HCT116 (cell line): Measurements from ENCODE around the gene CGGBP1. TPM values are rescaled to one million over a fixed set of nuclear protein-coding genes. Genes with fewer than 3 reads are reported as not detected.

Source experiments
- ATAC-seq: fragments of 200-7000 bp; cut with Tn5 transposase; 2 replicates; pipeline ENCODE4 v1.9.1; 2020; ENCODE audit warnings: mild to moderate bottlenecking, moderate library complexity
- BruUV-seq: library from RNA; stranded (reverse); fragments of 400-500 nt; replicated peaks from 2 replicates; lab custom pipeline; 2021; lab: Mats Ljungman, UMichigan
- CTCF ChIA-PET: fragments of 300-600 bp; sonication (Branson Sonifier 250); formaldehyde crosslinking; loops from one replicate; lab custom pipeline; 2021; ENCODE audit warnings: antibody characterized with exemption; lab: Charles Lee
- POLR2A ChIA-PET: fragments of 300-600, 350-600 bp; sonication (Branson Sonifier 250); formaldehyde crosslinking; loops from one replicate; lab custom pipeline; 2021; ENCODE audit warnings: antibody characterized with exemption; lab: Charles Lee
- RAD21 ChIA-PET, 2 experiments: fragments of 300-600 bp; sonication (Branson Sonifier 250); formaldehyde crosslinking; loops; one replicate each; lab custom pipeline; 2023; ENCODE audit warnings: low total read pairs in 2 of 2; ENCODE audit not compliant: uncharacterized antibody in 2 of 2, unreplicated experiment in 2 of 2, low non-redundant PET in 1 of 2; lab: Charles Lee
- DNase-seq: peaks from one replicate; pipeline ENCODE4 v3.0.0-alpha.2; 2010; ENCODE audit warnings: low read depth, low spot score
- H2AFZ ChIP-seq: fragments of 200-600 bp; shearing (Covaris generic), sonication (generic); 2 replicates; pipeline ENCODE4 v1.6.1; 2017; ENCODE audit warnings: low read depth, mixed run types, mixed read lengths, antibody characterized with exemption, low read length; ENCODE audit not compliant: poor library complexity, severe bottlenecking
- H3K27ac ChIP-seq: 2 replicates; pipeline ENCODE4 v1.5.1; 2012; ENCODE audit warnings: low read depth, low read length
- H3K27me3 ChIP-seq: fragments of 200-600 bp; sonication (generic); 2 replicates; pipeline ENCODE4 v1.6.1; 2016; ENCODE audit warnings: mixed run types, low read length, mixed read lengths; ENCODE audit not compliant: insufficient read depth
- H3K36me3 ChIP-seq, 2 experiments: fragments of 200-500 bp in 1 of 2; fragments of 200-600 bp in 1 of 2; sonication (Bioruptor generic) in 1 of 2; sonication (generic) in 1 of 2; 2 replicates each; pipeline versions ENCODE4 v1.5.1 to v1.6.1; 2014 to 2016; ENCODE audit warnings: low read length in 2 of 2, inconsistent platforms in 1 of 2, mixed read lengths in 1 of 2, mixed run types in 1 of 2; ENCODE audit not compliant: insufficient read depth in 2 of 2, control insufficient read depth in 1 of 2
- H3K4me1 ChIP-seq, 2 experiments: fragments of 200-600 bp in 1 of 2; sonication (generic) in 1 of 2; 2 replicates each; pipeline versions ENCODE4 v1.5.1 to v1.6.1; 2012 to 2017; ENCODE audit warnings: low read length in 2 of 2, inconsistent platforms in 1 of 2, mild to moderate bottlenecking in 1 of 2, mixed read lengths in 1 of 2, mixed run types in 1 of 2, moderate library complexity in 1 of 2; ENCODE audit not compliant: insufficient read depth in 2 of 2, control insufficient read depth in 1 of 2
- H3K4me2 ChIP-seq: fragments of 200-600 bp; sonication (generic); 2 replicates; pipeline ENCODE4 v1.6.1; 2017; ENCODE audit warnings: mixed run types, low read length, mixed read lengths
- H3K4me3 ChIP-seq, 2 experiments: fragments of 200-600 bp in 1 of 2; sonication (generic) in 1 of 2; replicated peaks in 1 of 2; 2 replicates each; pipeline ENCODE4 v1.5.1; 2011 to 2016; ENCODE audit warnings: low read length in 2 of 2, control low read depth in 1 of 2, low read depth in 1 of 2, mild to moderate bottlenecking in 1 of 2, mixed read lengths in 1 of 2, mixed run types in 1 of 2
- H3K79me2 ChIP-seq: fragments of 200-600 bp; sonication (generic); 2 replicates; pipeline ENCODE4 v1.6.1; 2017; ENCODE audit warnings: mild to moderate bottlenecking, mixed run types, low read length, moderate library complexity, mixed read lengths; ENCODE audit not compliant: insufficient read depth
- H3K9ac ChIP-seq: fragments of 200-600 bp; sonication (generic); 2 replicates; pipeline ENCODE4 v1.6.1; 2016; ENCODE audit warnings: low read length, mixed read lengths
- H3K9me2 ChIP-seq: fragments of 200-600 bp; sonication (generic), shearing (Covaris generic); 2 replicates; pipeline ENCODE4 v1.6.1; 2017; ENCODE audit warnings: mixed run types, mild to moderate bottlenecking, moderate library complexity; ENCODE audit not compliant: insufficient read depth
- H3K9me3 ChIP-seq, 2 experiments: fragments of 200-500 bp in 1 of 2; fragments of 200-600 bp in 1 of 2; sonication (Bioruptor generic) in 1 of 2; sonication (generic) in 1 of 2; 2 replicates each; pipeline ENCODE4 v1.6.1; 2014 to 2017; ENCODE audit warnings: low read length in 2 of 2, mixed read lengths in 2 of 2, inconsistent platforms in 1 of 2, low read depth in 1 of 2, mild to moderate bottlenecking in 1 of 2, mixed run types in 1 of 2, moderate library complexity in 1 of 2; ENCODE audit not compliant: control insufficient read depth in 1 of 2, insufficient read depth in 1 of 2
- H4K20me1 ChIP-seq: fragments of 200-600 bp; sonication (generic), shearing (Covaris generic); 2 replicates; pipeline ENCODE4 v1.6.1; 2017; ENCODE audit warnings: mixed run types, mild to moderate bottlenecking, moderate library complexity; ENCODE audit not compliant: insufficient read depth
- CBX3 ChIP-seq: IDR thresholded peaks from 2 replicates; pipeline ENCODE4 v1.6.1; 2012; ENCODE audit warnings: low read depth
- CEBPB ChIP-seq: IDR thresholded peaks from 2 replicates; pipeline ENCODE4 v1.6.1; 2012; ENCODE audit warnings: low read depth
- CTCF ChIP-seq, 3 experiments: fragments of 200-600 bp in 1 of 3; sonication (generic) in 1 of 3; IDR thresholded peaks in 2 of 3; conservative IDR thresholded peaks in 1 of 3; 2 replicates each; pipeline ENCODE4 v1.5.1; 2012 to 2017; ENCODE audit warnings: low read depth in 2 of 3, low read length in 2 of 3, antibody characterized with exemption in 1 of 3, borderline replicate concordance in 1 of 3, control low read depth in 1 of 3, mild to moderate bottlenecking in 1 of 3, mixed read lengths in 1 of 3, mixed run types in 1 of 3, moderate library complexity in 1 of 3; ENCODE audit not compliant: insufficient read depth in 1 of 3
- EGR1 ChIP-seq: IDR thresholded peaks from 2 replicates; pipeline ENCODE4 v1.6.1; 2012; ENCODE audit warnings: low read depth
- ELF1 ChIP-seq: IDR thresholded peaks from 2 replicates; pipeline ENCODE4 v1.6.1; 2012; ENCODE audit warnings: low read depth, borderline replicate concordance
- EZH2 ChIP-seq: fragments of 200-600 bp; sonication (generic); IDR thresholded peaks from 2 replicates; pipeline ENCODE4 v1.6.1; 2017; ENCODE audit warnings: antibody characterized with exemption, mixed run types
- EZH2phosphoT487 ChIP-seq: fragments of 200-600 bp; IDR thresholded peaks from 2 replicates; pipeline ENCODE4 v1.6.1; 2018; ENCODE audit warnings: antibody characterized with exemption, borderline replicate concordance
- FOSL1 ChIP-seq: IDR thresholded peaks from 2 replicates; pipeline ENCODE4 v1.6.1; 2012; ENCODE audit warnings: low read depth
- JUND ChIP-seq: IDR thresholded peaks from 2 replicates; pipeline ENCODE4 v1.6.1; 2012
- MAX ChIP-seq: IDR thresholded peaks from 2 replicates; pipeline ENCODE4 v1.6.1; 2012
- POLR2A ChIP-seq: IDR thresholded peaks from 2 replicates; pipeline ENCODE4 v1.7.0; 2011; ENCODE audit warnings: borderline replicate concordance; ENCODE audit not compliant: insufficient read depth, insufficient read length; ENCODE audit errors: extremely low read depth
- POLR2AphosphoS5 ChIP-seq: IDR thresholded peaks from 2 replicates; pipeline ENCODE4 v1.6.1; 2011; ENCODE audit warnings: mild to moderate bottlenecking, low read depth, low read length, moderate library complexity
- RAD21 ChIP-seq: IDR thresholded peaks from 2 replicates; pipeline ENCODE4 v1.6.1; 2012; ENCODE audit warnings: low read depth, mild to moderate bottlenecking
- SIN3A ChIP-seq: IDR thresholded peaks from 2 replicates; pipeline ENCODE4 v1.6.1; 2012; ENCODE audit warnings: low read depth
- SP1 ChIP-seq: IDR thresholded peaks from 2 replicates; pipeline ENCODE4 v1.6.1; 2012; ENCODE audit warnings: low read depth
- SRF ChIP-seq: IDR thresholded peaks from 2 replicates; pipeline ENCODE4 v1.6.1; 2012; ENCODE audit warnings: low read depth
- TCF7L2 ChIP-seq: IDR thresholded peaks from 2 replicates; pipeline ENCODE4 v1.7.0; 2011; ENCODE audit warnings: borderline replicate concordance, inconsistent platforms; ENCODE audit not compliant: insufficient read depth, insufficient read length; ENCODE audit errors: extremely low read depth
- YY1 ChIP-seq: IDR thresholded peaks from 2 replicates; pipeline ENCODE4 v1.6.1; 2011; ENCODE audit warnings: low read length, low read depth, moderate library complexity, mild to moderate bottlenecking; ENCODE audit not compliant: insufficient replicate concordance; ENCODE audit errors: extremely low read depth
- ZBTB33 ChIP-seq: IDR thresholded peaks from 2 replicates; pipeline ENCODE4 v1.6.1; 2011; ENCODE audit warnings: mild to moderate bottlenecking, low read length, moderate library complexity; ENCODE audit not compliant: insufficient replicate concordance; ENCODE audit errors: extremely low read depth
- ZFX ChIP-seq: fragments of 450-650 bp; IDR thresholded peaks from 2 replicates; pipeline ENCODE4 v1.6.1; 2017
- ZNF274 ChIP-seq: fragments of 200-500 bp; sonication (Bioruptor generic); IDR thresholded peaks from 2 replicates; pipeline ENCODE4 v1.6.1; 2014; ENCODE audit warnings: mild to moderate bottlenecking, low read depth, low read length, inconsistent platforms
- intact Hi-C: fragments of 100-400 bp; cut with micrococcal nuclease; formaldehyde crosslinking; loops from 2 replicates; pipeline ENCODE4 v1.10.0; 2022
- total RNA-seq: library from RNA; stranded (reverse); gene quantifications from one replicate; pipeline ENCODE4 v1.2.1, GENCODE V29; 2021; ENCODE audit not compliant: unreplicated experiment

Gene CGGBP1
- total RNA-seq, 1 experiment from 2014 or later, result 52.7 TPM

- intact Hi-C loops, result loop anchor here (1.0 to 10.0 kb wide), 5 partner anchors 231 to 1228 kb away; no protein-coding TSS in a partner anchor
- peak; percentile 50 for DNase-seq
- CTCF ChIA-PET, result interaction anchor here (0.6 to 1.3 kb wide), 5 partner anchors 17 to 744 kb away, joined by 3 to 10 read pairs (median 3); no protein-coding TSS in a partner anchor
- H3K9me3 ChIP-seq, result no peaks in the 10 kb centered on the region
- no peaks in the 10 kb centered on the region for H4K20me1 ChIP-seq
- no peaks in the 10 kb centered on the region for H3K4me1 ChIP-seq
- H3K9ac ChIP-seq, result no peak overlapping the region
- H3K4me2 ChIP-seq, result no peak overlapping the region
- no peak overlapping the region for H3K27ac ChIP-seq
- no peaks in the 10 kb centered on the region for H3K79me2 ChIP-seq
- peak; percentile 58; the same call in 1 of the 2 replicates for ATAC-seq
- BruUV-seq, result no TSS peak
- peak overlapping the region; percentile 38 for H2AFZ ChIP-seq
- H3K9me2 ChIP-seq, result no peaks in the 10 kb centered on the region
- H3K36me3 ChIP-seq, result no peaks in the 10 kb centered on the region
- no peak overlapping the region for H3K4me3 ChIP-seq
- TF ChIP-seq CTCF (IDR thresholded peaks at IDR 0.05 in 2 of 3, conservative IDR thresholded peaks at IDR 0.05 in 1 of 3; ENCODE audit: borderline replicate concordance in 1 of 3, insufficient read depth in 1 of 3, low read depth in 2 of 3, low read length in 2 of 3) (peak; percentile 56 to 83 (median 61); a peak in 4 of 6 replicates), YY1 (no peak), CEBPB (peak; percentile 66), FOSL1 (no peak), RAD21 (peak; percentile 79), JUND (no peak), EZH2phosphoT487 (no peak), ZBTB33 (no peak), ELF1 (peak; percentile 21; the same call in 1 of the 2 replicates), EGR1 (no peak), ZNF274 (no peak), POLR2A (no peak), SP1 (no peak), SRF (no peak), TCF7L2 (no peak), POLR2AphosphoS5 (no peak), SIN3A (no peak), MAX (no peak), ZFX (no peak), CBX3 (no peak), EZH2 (no peak)
- no peaks in the 10 kb centered on the region for H3K27me3 ChIP-seq
- RAD21 ChIA-PET, result no interaction called here
- POLR2A ChIA-PET, result interaction anchor here (0.7 kb wide), 1 partner anchor 604 kb away, joined by 4 read pairs; no protein-coding TSS in a partner anchor
These were observed 55.6 kb downstream of the CGGBP1 start for GRCh38 chr3:88003115-88003755.
